ENCODE measurements around the gene GIPR. TPM values are rescaled to one million over a fixed set of nuclear protein-coding genes. Genes with fewer than 3 reads are reported as not detected.

GIPR gene
- total RNA-seq, 2 experiments from 2014 or later: 6.6 to 8.3 TPM

DNA sequence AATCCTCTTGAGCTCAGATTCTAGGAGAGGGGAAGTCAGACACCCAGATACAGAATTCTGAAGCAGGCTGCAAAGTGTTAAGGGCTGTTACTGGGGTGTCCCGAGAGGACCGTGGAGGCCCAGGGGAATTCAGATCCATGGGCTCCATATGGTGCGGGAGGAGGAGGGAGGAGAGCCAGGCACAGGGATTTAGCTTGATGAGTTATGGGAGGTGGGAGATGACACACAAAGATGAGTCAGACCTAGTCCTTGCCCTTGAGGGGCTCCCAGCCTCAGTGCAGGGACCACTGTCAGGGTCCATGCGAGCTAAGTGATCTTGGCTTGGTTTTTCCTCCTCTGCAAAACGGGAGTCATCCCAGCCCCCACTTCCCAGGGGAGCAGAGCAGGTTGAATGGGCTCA lies 14.4 kb upstream of the GIPR start:
- intact Hi-C loops (cut with micrococcal nuclease): no loop called here
- Mint-ChIP-seq H3K4me3 (no peak overlapping the region), H3K9me3 (no peaks in the 10 kb centered on the region), H3K36me3 (no peaks in the 10 kb centered on the region), H3K27ac (no peak overlapping the region), H3K4me1 (ENCODE audit: low read depth) (no peaks in the 10 kb centered on the region), H3K27me3 (no peaks in the 10 kb centered on the region)
- no peak for DNase-seq
- ChIA-PET CTCF (no interaction called here), POLR2A (no interaction called here)

GRCh38 chr19:45655073-45655472 lies 12.9 kb upstream of the GIPR start:
- Mint-ChIP-seq H3K36me3 (no peaks in the 10 kb centered on the region), H3K27ac (no peak overlapping the region), H3K4me1 (ENCODE audit: low read depth) (no peaks in the 10 kb centered on the region), H3K9me3 (no peaks in the 10 kb centered on the region), H3K4me3 (no peak overlapping the region), H3K27me3 (peaks cover 3% of the 10 kb centered on the region)
- intact Hi-C loops (cut with micrococcal nuclease): no loop called here
- DNase-seq: no peak
- CTCF ChIA-PET: no interaction called here
- POLR2A ChIA-PET: no interaction called here

DNA sequence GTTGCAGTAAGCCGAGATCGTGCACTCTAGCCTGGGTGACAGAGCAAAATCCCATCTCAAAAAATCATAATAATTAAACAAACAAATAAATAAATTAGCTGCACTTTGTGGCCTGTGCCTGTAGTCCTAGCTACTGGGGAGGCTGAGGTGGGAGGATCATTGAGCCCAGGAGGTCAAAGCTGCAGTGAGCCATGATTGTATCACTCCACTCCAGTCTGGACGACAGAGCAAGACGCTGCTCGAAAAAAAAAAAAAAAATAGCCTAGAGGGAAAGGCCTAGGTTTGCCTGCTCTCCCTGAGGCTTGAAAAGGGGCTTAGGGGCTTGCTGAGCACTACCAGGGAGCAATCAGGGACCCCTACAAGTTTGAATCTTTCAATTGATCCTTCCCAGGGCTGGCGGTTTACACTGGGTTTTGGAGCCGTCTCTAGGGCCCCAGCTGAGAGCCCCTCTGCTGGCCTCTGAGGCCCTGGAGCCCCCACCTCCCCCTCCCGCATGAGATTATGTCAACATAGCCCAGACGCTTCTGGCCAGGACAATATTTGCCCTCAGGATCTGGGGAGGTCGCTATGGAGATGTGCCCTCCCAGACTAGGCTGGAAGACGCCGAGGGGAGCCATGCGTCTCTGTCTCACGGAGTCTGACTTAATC lies 10.4 kb upstream of the GIPR start:
- H3K36me3 Mint-ChIP-seq: no peaks in the 10 kb centered on the region
- H3K9me3 Mint-ChIP-seq: no peaks in the 10 kb centered on the region
- peaks cover 3% of the 10 kb centered on the region for H3K27me3 Mint-ChIP-seq
- ChIA-PET CTCF (no interaction called here), POLR2A (no interaction called here)
- no peak overlapping the region for H3K4me3 Mint-ChIP-seq
- H3K27ac Mint-ChIP-seq: no peak overlapping the region
- no peaks in the 10 kb centered on the region for H3K4me1 Mint-ChIP-seq (ENCODE audit: low read depth)
- no peak for DNase-seq
- intact Hi-C loops (cut with micrococcal nuclease): no loop called here

- intact Hi-C loops (cut with micrococcal nuclease): no loop called here
- ChIA-PET CTCF (no interaction called here), POLR2A (no interaction called here)
- Mint-ChIP-seq H3K4me1 (ENCODE audit: low read depth) (no peaks in the 10 kb centered on the region), H3K27me3 (peaks cover 3% of the 10 kb centered on the region), H3K27ac (no peak overlapping the region), H3K4me3 (no peak overlapping the region), H3K36me3 (no peaks in the 10 kb centered on the region), H3K9me3 (no peaks in the 10 kb centered on the region)
- no peak for DNase-seq
These were observed 8.8 kb upstream of the GIPR start for GRCh38 chr19:45659096-45659729.

DNA sequence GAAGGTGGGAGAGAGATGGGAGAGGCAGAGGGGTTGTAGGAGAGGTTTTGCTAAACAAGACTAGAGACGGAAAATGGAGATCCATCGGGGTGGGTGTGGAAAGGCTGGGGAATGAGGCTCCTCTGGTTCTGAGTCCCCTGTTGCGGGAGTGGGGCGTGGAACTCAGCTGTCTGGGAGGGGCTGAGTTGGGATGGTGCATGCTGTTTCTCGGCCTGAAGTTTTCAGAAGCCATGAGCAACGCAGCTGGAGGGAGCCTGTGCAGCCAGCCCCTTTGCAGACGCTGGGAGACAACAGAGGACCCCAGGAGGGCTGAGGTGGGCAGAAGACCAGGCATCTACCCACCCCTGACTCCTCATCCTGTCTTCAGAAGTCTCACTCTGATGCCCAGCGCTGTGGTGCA lies 7.4 kb upstream of the GIPR start:
- Mint-ChIP-seq H3K27ac (no peak overlapping the region), H3K27me3 (peaks cover 6% of the 10 kb centered on the region), H3K9me3 (no peaks in the 10 kb centered on the region), H3K4me3 (no peak overlapping the region), H3K4me1 (ENCODE audit: low read depth) (no peaks in the 10 kb centered on the region), H3K36me3 (no peaks in the 10 kb centered on the region)
- CTCF ChIA-PET: no interaction called here
- intact Hi-C loops (cut with micrococcal nuclease): no loop called here
- POLR2A ChIA-PET: no interaction called here
- DNase-seq: no peak

DNA sequence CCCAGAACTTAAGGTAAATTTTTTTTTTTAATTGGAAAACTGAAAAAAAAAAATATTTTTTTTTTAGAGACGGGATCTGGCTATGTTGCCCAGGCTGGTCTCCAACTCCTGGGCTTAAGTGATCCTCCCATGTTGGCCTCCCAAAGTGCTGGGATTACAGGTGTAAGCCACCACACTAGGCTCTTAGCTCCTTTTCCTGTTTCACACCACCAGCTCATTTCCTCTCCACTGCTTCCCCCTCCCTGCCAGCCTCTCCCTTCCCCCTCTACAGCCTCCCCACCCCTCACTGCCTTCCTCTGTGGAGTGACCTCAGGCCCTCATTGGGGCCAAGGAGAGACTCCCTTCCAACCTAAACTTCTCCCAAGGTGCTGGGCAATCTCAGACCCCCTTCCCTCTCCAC lies 4.2 kb upstream of the GIPR start:
- Mint-ChIP-seq H3K4me1 (ENCODE audit: low read depth) (peaks cover 15% of the 10 kb centered on the region), H3K27ac (no peak overlapping the region), H3K4me3 (no peak overlapping the region), H3K27me3 (peaks cover 6% of the 10 kb centered on the region), H3K9me3 (no peaks in the 10 kb centered on the region), H3K36me3 (no peaks in the 10 kb centered on the region)
- POLR2A ChIA-PET: no interaction called here
- no peak for DNase-seq
- CTCF ChIA-PET: interaction anchor here (1.5 kb wide), 1 partner anchor 18 kb away, joined by 3 read pairs; no protein-coding TSS in a partner anchor
- intact Hi-C loops (cut with micrococcal nuclease): no loop called here

DNA sequence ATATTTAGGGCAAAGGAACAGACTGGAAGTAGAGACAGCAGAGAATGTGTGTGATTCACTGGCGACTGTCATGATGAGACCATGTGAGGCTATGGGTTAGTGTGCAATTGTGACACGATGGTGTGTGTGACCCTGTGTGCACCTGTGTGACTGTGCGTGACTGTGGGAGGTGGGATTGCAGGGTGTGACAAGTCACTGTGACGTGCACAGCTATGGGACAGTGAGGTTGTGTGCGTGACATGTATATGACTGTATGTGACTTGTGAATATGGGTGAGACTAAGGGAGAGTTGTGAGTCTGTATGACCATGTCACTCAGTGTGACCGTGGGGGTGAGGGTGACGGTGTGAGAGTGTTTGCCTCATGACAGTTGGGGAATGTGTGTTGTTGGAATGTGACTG lies 3.4 kb upstream of the GIPR start:
- Mint-ChIP-seq H3K4me1 (ENCODE audit: low read depth) (peaks cover 22% of the 10 kb centered on the region), H3K9me3 (no peaks in the 10 kb centered on the region), H3K4me3 (no peak overlapping the region), H3K27ac (no peak overlapping the region), H3K36me3 (no peaks in the 10 kb centered on the region), H3K27me3 (peaks cover 6% of the 10 kb centered on the region)
- POLR2A ChIA-PET: no interaction called here
- CTCF ChIA-PET: no interaction called here
- DNase-seq: no peak
- intact Hi-C loops (cut with micrococcal nuclease): no loop called here

- intact Hi-C loops (cut with micrococcal nuclease): loop anchor here (1.0 kb wide), 3 partner anchors 9 to 218 kb away; partner anchors contain the start of gene QPCTL
- no peaks in the 10 kb centered on the region for H3K36me3 Mint-ChIP-seq
- H3K9me3 Mint-ChIP-seq: no peaks in the 10 kb centered on the region
- ChIA-PET POLR2A (interaction anchor here (0.6 to 4.2 kb wide), 5 partner anchors 9 to 183 kb away, joined by 3 to 19 read pairs (median 4); partner anchors contain the start of genes QPCTL and SNRPD2), CTCF (interaction anchor here (0.8 to 2.5 kb wide), 7 partner anchors 9 to 190 kb away, joined by 3 to 14 read pairs (median 5); partner anchors contain the start of gene QPCTL)
- H3K27ac Mint-ChIP-seq: peak overlapping the region; percentile 42
- DNase-seq: peak; percentile 60
- peaks cover 19% of the 10 kb centered on the region for H3K27me3 Mint-ChIP-seq
- H3K4me3 Mint-ChIP-seq: peak overlapping the region; percentile 76
- peaks cover 33% of the 10 kb centered on the region for H3K4me1 Mint-ChIP-seq (ENCODE audit: low read depth)
These were observed 386 bp downstream of the GIPR start for GRCh38 chr19:45668342-45668871.

- Mint-ChIP-seq H3K4me1 (ENCODE audit: low read depth) (peaks cover 33% of the 10 kb centered on the region), H3K27ac (no peak overlapping the region), H3K36me3 (no peaks in the 10 kb centered on the region), H3K27me3 (peaks cover 17% of the 10 kb centered on the region), H3K9me3 (no peaks in the 10 kb centered on the region), H3K4me3 (peak overlapping the region; percentile 57)
- ChIA-PET POLR2A (interaction anchor here (1.2 to 4.2 kb wide), 3 partner anchors 9 to 29 kb away, joined by 4 to 19 read pairs (median 4); partner anchors contain the start of genes QPCTL and SNRPD2), CTCF (interaction anchor here (1.0 to 1.7 kb wide), 4 partner anchors 10 to 146 kb away, joined by 3 to 5 read pairs (median 4); partner anchors contain the start of gene QPCTL)
- DNase-seq: peak; percentile 83
- intact Hi-C loops (cut with micrococcal nuclease): no loop called here
These were observed 2.8 kb downstream of the GIPR start for GRCh38 chr19:45670670-45671453.

GRCh38 chr19:45674946-45675345 lies 6.9 kb downstream of the GIPR start:
- peaks cover 11% of the 10 kb centered on the region for H3K27me3 Mint-ChIP-seq
- H3K4me1 Mint-ChIP-seq (ENCODE audit: low read depth): peaks cover 24% of the 10 kb centered on the region
- DNase-seq: no peak
- H3K36me3 Mint-ChIP-seq: no peaks in the 10 kb centered on the region
- no peaks in the 10 kb centered on the region for H3K9me3 Mint-ChIP-seq
- H3K4me3 Mint-ChIP-seq: no peak overlapping the region
- intact Hi-C loops (cut with micrococcal nuclease): no loop called here
- POLR2A ChIA-PET: interaction anchor here (1.3 kb wide), 1 partner anchor 17 kb away, joined by 3 read pairs; the partner anchor contains the start of gene QPCTL
- CTCF ChIA-PET: interaction anchor here (1.1 to 8.3 kb wide), 2 partner anchors 18 to 19 kb away, joined by 5 to 77 read pairs; partner anchors contain the start of genes QPCTL and SNRPD2
- H3K27ac Mint-ChIP-seq: no peak overlapping the region

- intact Hi-C loops (cut with micrococcal nuclease): loop anchor here (1.0 kb wide), 2 partner anchors 9 to 32 kb away; partner anchors contain the start of gene GIPR
- Mint-ChIP-seq H3K36me3 (peaks cover under 1% of the 10 kb centered on the region), H3K27me3 (no peaks in the 10 kb centered on the region), H3K4me3 (peak overlapping the region; percentile 49), H3K27ac (no peak overlapping the region), H3K9me3 (no peaks in the 10 kb centered on the region), H3K4me1 (ENCODE audit: low read depth) (peaks cover 18% of the 10 kb centered on the region)
- peak; percentile 69 for DNase-seq
- CTCF ChIA-PET: interaction anchor here (0.6 to 8.3 kb wide), 10 partner anchors 9 to 238 kb away, joined by 3 to 77 read pairs (median 4); partner anchors contain the start of genes EML2, GIPR, QPCTL and SNRPD2
- POLR2A ChIA-PET: interaction anchor here (1.1 to 2.2 kb wide), 3 partner anchors 14 to 63 kb away, joined by 4 to 8 read pairs (median 6); partner anchors contain the start of genes QPCTL and SNRPD2
These were observed 8.8 kb downstream of the GIPR start for GRCh38 chr19:45676851-45677263.
